ENCODE results near the gene OR2T3.
"Not testable (repeated sequence)": the region's sequence is repeated elsewhere in the genome, so short reads cannot be mapped to it uniquely, and the experiment has no call there.

Gene OR2T3, protein sequence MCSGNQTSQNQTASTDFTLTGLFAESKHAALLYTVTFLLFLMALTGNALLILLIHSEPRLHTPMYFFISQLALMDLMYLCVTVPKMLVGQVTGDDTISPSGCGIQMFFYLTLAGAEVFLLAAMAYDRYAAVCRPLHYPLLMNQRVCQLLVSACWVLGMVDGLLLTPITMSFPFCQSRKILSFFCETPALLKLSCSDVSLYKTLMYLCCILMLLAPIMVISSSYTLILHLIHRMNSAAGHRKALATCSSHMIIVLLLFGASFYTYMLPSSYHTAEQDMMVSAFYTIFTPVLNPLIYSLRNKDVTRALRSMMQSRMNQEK

DNA sequence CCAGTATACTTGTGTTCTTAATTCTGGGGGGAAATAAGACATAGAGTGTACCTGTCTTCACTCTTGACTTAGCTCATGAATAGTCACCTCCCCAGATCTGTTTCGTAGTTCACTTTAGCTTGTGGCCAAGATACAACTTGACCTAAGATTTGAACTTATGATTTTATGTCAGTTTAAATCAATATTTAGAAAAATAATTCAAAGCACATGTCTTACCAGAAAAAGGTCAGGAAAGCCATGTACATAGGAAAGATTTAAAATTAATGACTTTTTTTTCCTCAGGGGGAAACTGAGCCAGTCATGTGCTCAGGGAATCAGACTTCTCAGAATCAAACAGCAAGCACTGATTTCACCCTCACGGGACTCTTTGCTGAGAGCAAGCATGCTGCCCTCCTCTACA, at the start of gene OR2T3:
Gene OR2T3, plus strand, starts transcription at position 301 of the 400 bp plus-strand sequence. Its CDS starts 0 bp downstream, at position 301.
- DNase-seq (ENCODE audit: low read depth) = not testable (repeated sequence)

DNA sequence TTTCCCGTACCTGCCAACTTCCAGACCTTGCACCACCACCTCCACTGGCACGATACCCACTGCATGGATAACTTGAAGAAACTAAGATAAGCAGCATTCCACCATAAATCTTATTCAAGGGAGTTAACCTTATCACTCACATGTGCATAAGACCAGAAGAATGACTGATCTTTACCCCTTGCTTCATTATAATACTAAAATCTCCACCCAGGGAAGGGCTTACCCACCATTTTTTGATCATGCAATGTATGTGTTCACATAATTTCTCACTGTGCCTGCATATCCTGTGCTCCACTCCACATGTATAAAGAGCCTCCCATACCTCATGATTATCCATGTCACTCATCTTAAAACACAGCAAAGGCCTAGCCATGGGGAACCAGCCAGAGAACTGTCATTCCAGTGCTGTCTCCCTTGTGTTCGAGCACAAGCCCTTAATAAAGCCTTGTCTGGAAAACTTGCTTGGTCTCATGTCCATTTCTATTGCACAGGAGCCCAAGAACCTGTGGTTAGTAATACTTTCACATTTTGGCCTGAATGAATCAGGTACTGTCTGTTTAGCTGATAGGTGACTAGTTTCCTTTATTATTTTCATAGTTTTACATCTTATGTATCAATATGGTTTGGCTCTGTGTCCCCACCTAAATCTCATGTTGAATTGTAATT, 45.5 kb upstream of the OR2T3 start:
- not testable (repeated sequence) for DNase-seq (ENCODE audit: low read depth)

DNA sequence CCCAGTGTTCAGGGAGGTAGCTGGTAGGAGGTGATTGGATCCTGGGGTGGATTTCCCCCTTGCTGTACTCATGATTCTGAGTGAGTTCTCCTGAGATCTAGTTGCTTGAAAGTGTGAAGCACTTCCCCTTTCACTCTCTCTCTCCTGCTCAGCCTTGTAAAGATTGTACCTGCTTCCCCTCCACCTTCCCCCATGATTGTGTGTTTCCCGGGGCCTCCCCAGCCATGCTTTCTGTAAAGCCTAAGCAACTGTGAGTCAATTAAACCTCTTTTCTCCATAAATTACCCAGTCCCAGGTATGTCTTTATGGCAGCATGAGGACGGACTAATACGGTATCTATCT, 45.0 kb upstream of the OR2T3 start:
- not testable (repeated sequence) for DNase-seq (ENCODE audit: low read depth)

DNA sequence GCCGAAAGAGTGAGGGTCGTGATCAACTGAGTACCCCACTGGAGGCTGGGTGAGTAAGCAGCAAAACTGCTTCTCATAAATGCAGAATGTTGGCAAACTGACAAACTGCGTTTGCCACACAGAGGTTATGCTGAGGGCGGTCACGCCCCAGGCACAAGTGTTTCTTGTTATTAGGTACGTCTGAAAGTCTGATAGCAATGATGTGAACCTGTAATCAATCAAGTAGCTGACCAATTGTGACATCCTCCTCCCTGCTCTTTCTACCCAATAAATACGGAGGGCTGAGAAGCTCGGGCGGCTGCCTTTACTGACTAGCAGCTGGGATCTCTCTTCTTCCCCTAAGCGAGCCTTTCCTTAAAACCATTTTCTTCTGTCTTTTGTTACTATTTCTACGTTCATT, 41.5 kb upstream of the OR2T3 start:
- not testable (repeated sequence) for DNase-seq (ENCODE audit: low read depth)

DNA sequence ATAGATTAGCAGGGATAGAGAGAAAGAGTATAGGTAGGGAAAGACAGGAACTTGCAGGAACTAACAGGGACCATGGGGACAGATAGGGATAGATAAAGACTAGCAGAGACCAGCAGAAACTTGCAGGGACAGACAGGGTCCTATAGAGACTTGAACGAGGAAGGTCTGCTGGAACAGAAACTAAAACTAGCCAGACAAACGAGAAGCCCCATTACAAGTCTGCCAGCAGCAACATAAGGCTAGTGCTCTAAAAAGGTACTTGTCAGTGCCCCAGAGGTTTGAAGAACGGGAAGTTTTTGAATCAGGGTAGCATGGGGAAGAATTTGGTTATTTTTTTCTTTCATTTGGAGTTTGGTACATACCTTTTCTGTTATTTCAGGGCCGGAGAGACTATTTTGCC, 41.0 kb upstream of the OR2T3 start:
- DNase-seq (ENCODE audit: low read depth) = not testable (repeated sequence)

DNA sequence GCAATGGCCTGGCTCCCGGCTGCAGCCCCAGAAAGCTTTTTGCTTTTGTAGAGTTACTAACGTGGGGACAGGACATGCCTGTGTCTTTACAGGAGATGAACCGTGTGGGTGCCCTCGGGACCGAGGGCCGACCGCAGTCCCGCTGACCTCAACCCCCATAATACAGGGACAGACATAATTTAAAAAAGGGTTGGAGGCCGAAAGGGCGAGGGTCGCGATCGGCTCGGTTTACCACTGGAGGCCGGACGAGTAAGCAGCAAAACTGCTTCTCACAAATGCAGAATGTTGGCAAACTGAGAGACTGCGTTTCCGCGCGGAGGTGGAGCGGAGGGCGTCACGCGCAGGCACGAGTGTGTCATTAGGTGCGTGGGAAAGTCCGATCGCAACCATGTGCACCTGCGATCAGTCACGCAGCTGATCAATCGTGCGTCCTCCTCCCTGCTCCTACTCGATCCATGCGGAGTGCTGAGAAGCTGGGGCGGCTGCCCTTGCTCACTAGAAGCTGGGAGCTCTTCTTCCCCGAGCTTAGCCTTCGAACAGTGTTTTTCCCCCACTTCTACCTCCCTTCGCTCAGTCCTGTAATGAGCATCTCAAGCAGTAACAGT, 39.2 kb upstream of the OR2T3 start:
- not testable (repeated sequence) for DNase-seq (ENCODE audit: low read depth)

DNA sequence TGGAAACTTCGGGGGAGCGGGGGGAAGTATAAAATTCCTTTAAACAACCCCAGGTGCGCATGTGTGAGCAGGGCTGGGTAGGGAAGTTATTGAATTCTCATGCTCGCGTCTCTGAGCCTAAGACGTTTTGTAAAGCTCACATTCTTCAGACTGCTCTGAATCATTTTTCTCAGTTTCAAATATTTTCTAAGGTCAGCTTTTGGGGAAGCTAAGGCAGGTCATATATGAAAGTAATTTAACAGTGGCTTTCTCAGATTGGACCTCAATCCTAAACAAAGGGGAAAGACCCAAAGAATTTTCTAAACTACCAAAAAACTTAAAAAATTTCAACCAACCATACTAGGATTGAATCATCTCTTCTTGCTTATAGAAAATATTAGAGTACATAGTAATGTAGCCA, 38.2 kb upstream of the OR2T3 start:
- not testable (repeated sequence) for DNase-seq (ENCODE audit: low read depth)

DNA sequence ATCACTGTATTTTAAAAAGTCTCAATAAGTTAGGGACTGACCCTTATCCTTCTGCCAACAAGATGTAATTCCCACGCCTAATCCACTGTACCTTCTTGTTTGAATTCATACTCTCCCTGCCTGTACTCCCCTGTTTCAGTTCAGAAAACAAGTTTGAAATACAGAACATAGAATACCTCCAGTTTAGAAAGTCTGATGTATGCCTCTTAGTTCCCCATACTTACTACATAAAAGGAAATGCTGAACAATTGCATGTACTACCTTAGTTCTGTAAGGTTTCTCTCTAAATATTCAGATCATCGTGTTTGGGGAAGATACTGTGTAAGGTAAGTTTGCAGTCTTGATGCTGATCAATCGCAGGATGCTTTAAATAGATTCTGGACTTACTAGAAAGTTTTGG, 36.8 kb upstream of the OR2T3 start:
- DNase-seq (ENCODE audit: low read depth) = not testable (repeated sequence)

DNA sequence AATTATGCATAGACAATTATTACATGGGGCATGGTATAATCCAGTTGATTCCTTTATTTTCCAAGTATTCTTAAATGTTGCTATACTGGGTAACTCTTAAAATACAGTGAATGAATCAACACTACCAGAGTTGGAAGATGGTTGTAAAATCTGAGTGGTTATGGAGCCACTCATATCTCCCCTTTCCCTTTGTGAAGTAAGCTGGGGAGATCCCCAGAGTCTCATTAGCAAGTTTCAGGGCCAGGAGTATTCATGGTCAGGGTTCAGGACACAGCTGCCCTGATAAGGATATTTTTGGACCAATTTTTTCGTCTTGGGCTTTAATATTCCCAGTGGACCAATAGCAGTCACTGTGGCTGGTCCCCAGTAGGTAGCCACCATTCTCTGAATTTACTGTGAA, 34.5 kb upstream of the OR2T3 start:
- not testable (repeated sequence) for DNase-seq (ENCODE audit: low read depth)

DNA sequence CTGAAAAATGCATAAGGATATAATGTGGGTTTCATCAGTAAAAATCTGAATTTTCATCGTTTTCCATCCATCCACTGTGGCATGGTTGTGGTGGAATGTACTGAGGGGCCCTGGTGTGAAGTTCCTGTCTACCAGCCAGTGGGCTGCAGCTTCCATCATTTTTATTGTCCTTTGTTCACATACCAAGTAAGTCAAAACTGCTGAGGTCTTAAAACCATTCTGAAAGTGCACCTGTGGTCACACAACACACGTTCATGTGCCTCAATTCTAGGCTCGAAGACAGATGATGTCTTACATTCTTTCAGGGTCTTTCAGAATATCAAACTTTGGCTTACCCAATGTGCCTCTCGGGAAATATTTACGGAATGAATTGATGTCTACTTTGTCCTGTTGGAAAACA, 33.9 kb upstream of the OR2T3 start:
- DNase-seq (ENCODE audit: low read depth) = not testable (repeated sequence)

DNA sequence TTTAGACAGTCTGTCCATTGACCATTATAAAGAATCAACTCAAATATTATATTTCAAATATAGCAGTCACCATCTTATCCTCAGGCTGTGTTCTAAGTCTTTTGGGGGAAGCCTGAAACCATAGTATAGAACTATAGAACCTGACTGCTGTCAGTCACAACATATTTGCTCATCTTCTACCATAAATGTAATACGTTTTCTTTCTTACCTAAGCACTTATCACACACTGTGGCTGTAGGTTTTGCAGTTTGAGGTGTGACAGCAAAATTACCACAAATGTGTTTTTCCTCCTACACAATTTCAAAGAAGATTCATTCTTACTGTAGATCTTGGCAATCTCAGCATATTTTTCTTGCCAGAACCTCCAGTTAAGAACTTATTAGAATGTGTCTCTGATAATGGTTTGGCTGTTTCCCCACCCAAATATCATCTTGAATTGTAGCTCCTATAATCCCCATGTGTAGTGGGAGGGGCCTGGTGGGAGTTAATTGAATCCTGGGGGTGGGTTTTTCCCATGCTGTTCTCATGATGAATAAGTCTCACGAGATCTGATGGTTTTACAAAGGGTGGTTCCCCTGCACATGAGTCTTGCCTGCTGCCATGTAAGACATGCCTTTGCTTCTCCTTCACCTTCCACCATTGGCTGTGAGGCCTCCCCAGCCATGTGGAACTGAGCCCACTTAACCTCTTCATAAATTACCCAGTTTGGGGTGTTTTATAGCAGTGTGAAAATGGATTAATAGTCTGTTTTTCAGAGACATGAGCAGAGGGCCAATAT, 30.5 kb upstream of the OR2T3 start:
- DNase-seq (ENCODE audit: low read depth) = not testable (repeated sequence)

DNA sequence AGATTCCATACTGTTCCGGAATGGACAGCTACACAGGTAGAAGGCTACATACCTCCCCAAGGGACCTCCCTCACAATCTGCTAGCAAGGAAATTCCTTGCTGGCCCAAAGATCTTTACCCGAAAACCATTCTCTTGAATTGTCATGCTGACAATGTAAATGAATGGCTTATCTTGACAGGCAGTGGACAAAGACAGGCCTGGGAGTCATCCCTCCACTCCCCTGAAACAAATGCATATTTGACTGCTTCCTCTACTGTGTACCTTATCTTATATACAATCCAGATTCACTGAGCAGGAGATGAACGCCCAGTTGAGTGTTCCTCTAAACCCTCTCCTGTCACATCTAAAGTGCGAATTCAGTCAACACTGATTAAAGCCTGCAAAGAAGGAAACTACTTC, 28.5 kb upstream of the OR2T3 start:
- not testable (repeated sequence) for DNase-seq (ENCODE audit: low read depth)

DNA sequence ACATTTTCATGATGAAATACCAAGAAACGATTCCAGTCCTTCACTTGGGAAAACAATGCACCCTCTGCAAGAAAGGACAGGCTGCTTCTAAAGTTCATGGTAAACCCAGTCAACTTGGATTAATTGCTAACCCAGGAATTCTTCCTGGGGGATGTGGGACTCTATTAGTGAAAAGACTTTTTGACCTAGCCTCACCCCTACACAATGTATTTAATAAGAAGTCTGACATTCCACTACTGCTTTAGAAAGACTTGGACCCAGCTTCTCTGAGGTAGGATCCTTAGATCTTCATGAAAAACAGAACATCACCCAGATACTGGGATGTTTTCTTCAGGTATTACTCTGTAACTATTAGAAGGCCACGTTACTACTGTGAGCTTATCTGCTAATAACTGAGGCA, 27.8 kb upstream of the OR2T3 start, which contains the start of gene OR2T2:
Gene OR2T2, plus strand, starts transcription at position 239 of the 400 bp plus-strand sequence. CDS start 7,161 bp downstream, outside the sequence.
- not testable (repeated sequence) for DNase-seq (ENCODE audit: low read depth)

DNA sequence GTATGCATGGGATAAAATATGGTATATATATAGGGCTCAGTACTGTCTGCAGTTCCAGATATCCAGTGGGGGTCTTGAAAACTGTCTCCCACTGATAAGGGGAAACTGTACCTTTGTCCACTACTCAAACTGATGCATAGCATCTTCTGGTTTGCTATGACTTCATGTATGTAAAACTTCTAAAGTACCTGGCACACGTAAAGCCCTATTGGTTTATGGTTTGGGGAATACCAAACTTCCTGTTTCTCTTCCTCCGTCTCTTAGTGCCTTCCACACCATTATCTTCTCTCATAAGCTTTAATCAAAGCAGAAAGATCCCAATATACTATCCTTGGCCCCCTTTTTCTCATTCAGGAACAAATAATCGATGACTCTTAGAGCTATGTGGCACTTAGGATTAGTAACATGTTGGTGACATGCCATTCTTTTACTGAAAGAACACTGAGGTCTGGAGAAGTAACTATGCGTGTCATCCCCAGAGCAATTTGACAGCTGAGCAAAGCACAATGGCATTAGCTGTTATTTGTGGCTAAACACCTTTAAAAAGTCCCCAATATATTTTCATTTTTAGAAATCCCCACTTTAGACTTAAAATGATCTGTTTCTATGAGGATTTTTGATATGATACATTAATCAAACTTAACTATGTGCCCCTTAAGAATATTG, 24.6 kb upstream of the OR2T3 start:
- DNase-seq (ENCODE audit: low read depth) = not testable (repeated sequence)

DNA sequence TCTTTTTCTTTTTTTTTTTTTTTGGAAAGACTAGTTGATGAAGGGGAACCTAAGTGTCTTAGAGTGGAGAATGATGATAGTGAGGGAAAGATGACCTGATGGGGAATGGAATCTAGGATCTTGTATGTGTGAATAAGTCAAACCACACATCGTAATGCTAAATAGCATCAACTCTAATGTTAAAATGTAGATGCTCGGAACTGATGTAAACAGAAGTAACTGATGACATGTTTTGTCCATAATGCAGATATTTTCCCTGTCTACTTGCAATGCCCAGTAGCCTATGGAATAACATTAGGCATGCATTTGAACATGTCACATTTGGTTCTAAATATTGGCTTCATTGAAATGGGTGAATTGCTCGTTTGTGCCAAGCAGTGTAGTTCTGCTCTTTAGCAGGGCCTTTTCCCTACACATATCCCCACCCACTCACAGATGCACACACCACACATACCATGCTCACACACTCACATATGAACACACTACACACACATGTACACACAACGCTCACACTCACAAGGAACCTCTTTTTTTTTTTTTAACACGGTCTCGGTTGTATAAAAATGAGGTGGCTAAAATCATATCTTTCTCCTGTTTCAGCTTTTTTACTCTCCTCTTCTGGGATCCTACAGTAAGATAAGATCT, 23.2 kb upstream of the OR2T3 start:
- DNase-seq (ENCODE audit: low read depth) = not testable (repeated sequence)

DNA sequence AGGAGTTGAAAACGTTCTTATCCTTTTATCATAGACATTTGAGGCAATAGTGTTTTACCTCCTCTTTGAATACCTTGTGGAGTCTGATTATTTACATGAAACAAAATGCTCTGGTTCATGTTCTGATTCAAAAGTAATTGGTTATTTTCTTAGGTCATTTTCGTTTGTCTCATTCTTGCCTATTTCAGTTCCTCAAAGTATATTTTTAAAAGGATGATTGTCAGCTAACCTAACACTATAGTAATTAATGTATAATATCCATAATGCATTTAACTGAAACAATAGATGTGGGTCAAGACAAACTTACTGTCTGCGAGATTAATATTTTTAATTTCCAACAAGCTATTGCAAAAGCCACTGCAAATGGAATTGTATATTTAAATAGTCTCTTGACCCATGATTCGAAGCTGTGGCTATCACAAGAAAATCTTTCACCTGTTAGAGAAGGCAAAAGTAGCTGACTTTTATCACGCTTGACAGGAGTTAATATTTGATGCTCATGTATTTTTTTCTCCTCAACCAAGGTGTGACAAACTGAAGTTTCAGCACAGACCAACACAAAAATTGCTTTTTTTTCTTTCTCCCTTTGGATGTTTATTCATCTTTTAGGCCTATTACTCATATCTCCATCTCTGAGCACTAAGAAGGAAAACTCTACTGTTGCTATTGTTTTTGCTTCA, 22.5 kb upstream of the OR2T3 start:
- not testable (repeated sequence) for DNase-seq (ENCODE audit: low read depth)

DNA sequence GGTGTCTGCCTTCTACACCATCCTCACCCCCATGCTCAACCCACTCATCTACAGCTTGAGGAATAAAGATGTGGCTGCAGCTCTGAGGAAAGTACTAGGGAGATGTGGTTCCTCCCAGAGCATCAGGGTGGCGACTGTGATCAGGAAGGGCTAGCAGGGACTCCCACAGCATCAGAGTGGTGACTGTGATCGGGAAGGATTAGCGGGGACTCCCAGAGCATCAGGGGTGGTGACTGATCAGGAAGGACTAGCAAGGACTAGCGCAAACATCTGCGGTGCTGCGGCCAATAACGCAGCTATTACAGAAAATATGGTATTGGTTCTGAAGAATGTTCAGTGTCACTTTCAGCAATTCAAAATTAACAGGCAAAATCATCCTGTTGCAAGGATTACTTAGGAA, 19.5 kb upstream of the OR2T3 start:
- not testable (repeated sequence) for DNase-seq (ENCODE audit: low read depth)

DNA sequence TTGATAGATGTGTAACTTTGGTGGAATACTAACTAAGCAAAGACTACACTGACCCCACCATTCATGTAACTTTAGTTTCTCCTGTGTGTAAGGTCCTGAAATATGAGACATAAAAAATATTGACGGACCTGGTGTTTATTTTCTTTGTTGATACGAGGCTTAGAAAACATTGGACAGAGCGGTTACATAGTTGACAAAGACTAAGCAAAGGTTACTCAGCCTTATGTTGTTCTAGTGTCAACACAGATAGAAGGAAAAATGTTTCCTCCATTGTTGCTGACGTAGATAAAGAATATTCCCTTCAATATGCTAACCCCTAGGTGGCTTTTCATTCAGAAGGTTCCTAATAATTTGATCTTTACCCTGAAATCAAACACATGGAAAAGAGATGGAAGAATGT, 18.1 kb upstream of the OR2T3 start:
- DNase-seq (ENCODE audit: low read depth) = not testable (repeated sequence)

DNA sequence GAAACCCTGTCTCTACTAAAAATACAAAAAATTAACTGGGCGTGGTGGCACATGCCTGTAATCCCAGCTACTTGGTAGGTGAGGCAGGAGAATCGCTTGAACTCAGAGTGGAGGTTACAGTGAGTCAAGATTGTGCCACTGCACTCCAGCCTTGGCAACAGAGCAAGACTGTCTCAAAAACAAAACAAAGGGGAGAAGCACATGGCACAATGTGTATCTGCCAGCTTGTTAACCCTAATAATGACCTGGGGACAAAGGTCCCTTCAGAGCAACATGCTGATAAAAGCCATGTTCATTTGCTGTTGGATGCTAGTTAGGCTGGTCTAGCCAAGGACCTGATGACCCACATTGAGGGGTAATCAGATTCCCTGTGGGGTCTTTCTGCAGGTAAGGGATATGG, 16.5 kb upstream of the OR2T3 start:
- not testable (repeated sequence) for DNase-seq (ENCODE audit: low read depth)

DNA sequence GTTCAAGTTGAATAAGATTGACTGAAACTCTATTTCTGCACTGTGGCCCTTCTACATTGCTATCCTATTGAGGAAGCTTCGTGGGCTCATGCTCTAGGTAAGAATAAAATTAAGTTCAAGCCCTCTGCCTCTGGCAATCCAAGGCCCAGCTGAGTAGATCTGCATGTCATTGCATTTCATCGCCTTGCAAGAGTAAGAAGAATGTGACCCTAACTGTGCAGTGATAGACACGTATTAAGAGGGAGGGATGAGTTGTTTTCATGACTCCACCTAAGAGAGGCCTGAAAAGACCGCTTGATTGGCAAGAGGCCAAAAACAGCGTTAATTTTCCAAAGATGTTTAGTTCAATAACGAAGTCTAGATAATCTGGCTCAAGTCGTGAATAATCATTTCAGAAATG, 14.0 kb upstream of the OR2T3 start:
- not testable (repeated sequence) for DNase-seq (ENCODE audit: low read depth)

DNA sequence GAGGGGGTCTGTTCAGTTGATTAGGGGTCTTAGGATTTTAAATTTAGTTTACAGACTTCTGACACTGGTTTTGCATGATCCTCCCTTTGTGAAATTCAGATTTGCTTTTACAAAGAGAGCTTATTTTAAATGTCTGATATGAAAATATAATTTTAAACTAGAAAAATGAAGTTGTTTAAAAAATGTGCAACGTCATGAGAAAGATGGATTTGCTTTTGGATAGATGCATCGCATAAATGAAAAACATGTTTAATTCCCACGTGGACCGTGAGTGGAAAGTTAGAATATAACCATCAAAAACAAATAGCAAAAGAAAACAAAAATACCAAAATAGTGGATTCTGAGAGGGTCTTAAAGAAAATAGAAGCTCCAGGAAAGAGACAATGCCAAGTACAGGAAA, 2.0 kb upstream of the OR2T3 start:
- DNase-seq (ENCODE audit: low read depth) = no peak
